Ovary (tissue), 9 donors: ENCODE measurements around the gene RALGPS2. TPM values are rescaled to one million over a fixed set of nuclear protein-coding genes. Genes with fewer than 3 reads are reported as not detected.

Experiments used
- DNase-seq, 5 donors: peaks; one replicate each; pipeline ENCODE4 v3.0.0-alpha.2; 2019 to 2020
- H3K27ac ChIP-seq, 2 donors: fragments of 200-600 bp; one replicate each; pipeline versions ENCODE4 v1.5.1 to v1.8.0; 2019 to 2022
- H3K27me3 ChIP-seq: fragments of 200-600 bp; one replicate; pipeline ENCODE4 v1.8.0; 2022
- H3K36me3 ChIP-seq: fragments of 200-600 bp; sonication (generic); one replicate; pipeline ENCODE4 v1.5.1; 2019
- H3K4me1 ChIP-seq: one replicate; pipeline ENCODE4 v1.8.1; 2013; ENCODE audit warnings: mild to moderate bottlenecking, moderate library complexity; ENCODE audit not compliant: insufficient read depth
- H3K4me3 ChIP-seq: fragments of 200-600 bp; sonication (generic); one replicate; pipeline ENCODE4 v1.5.1; 2017
- H3K9me3 ChIP-seq, 2 donors: fragments of 200-600 bp in 1 of 2; sonication (generic) in 1 of 2; one replicate each; pipeline versions ENCODE4 v1.5.1 to v1.8.1; 2013 to 2019; ENCODE audit warnings: mild to moderate bottlenecking in 1 of 2, moderate library complexity in 1 of 2
- EP300 ChIP-seq: sonication (generic); formaldehyde crosslinking; IDR thresholded peaks from one replicate; pipeline ENCODE4 v1.6.1; 2017; ENCODE audit warnings: antibody characterized with exemption
- POLR2A ChIP-seq: fragments of 450-650 bp; IDR thresholded peaks from one replicate; pipeline ENCODE4 v1.6.1; 2017; ENCODE audit warnings: antibody characterized with exemption, mild to moderate bottlenecking, moderate library complexity
- WGBS, 3 donors: extraction: QIAGEN DNeasy Blood & Tissue Kit in 1 of 3; methylation state at CpG; one replicate each; pipeline versions ENCODE4 v1.1.5 to v1.1.7; 2013 to 2017; 5-methylcytosine and 5-hydroxymethylcytosine counted together
- intact Hi-C, 4 donors: fragments of 100-400 bp; cut with DNase I; formaldehyde crosslinking; loops; one replicate each; pipeline versions ENCODE4 v1.11.0 to v1.15.1; 2022 to 2023
- polyA plus RNA-seq, 2 donors: library from polyadenylated mRNA; stranded (reverse); fragments of 200-250 nt in 1 of 2; fragments of 350-450 nt in 1 of 2; fragmentation: Illumina TruSeq in 1 of 2; extraction: RNeasy Lipid Tissue Mini Kit (QIAGEN cat#74804) in 1 of 2; gene quantifications; one replicate each; pipeline ENCODE4 v1.2.3, GENCODE V29; 2013 to 2014
- total RNA-seq, 7 donors: library from RNA; depleted of rRNA in 2 of 7; stranded (reverse); fragments of >200 nt in 2 of 7; fragmentation: NEBNext Ultra II Directional in 3 of 7; extraction: Animal tissue kit (Norgen Biotek cat#: 25700) in 3 of 7; gene quantifications; one replicate each; pipeline versions ENCODE4 v1.1.0 to v1.2.4, GENCODE V29; 2016 to 2023
- TF ChIP-seq, protein P1 (sequence below), 3 donors: fragments of 450-650 bp in 2 of 3; fragments of 200-600 bp in 1 of 3; IDR thresholded peaks; one replicate each; pipeline versions ENCODE4 v1.5.1 to v1.8.0; 2016 to 2022; ENCODE audit warnings: antibody characterized with exemption in 3 of 3, mild to moderate bottlenecking in 1 of 3
- donor health status: DM: no; HTN: no; CAD: no; lungs with moderate emphysema.
- donor health status: DM: no; HTN: no; CAD: no.
- donor health status: Bipolar disorder and iron deficiency.
- donor health status: DM: yes; HTN: yes; CAD: no.
- donor health status: DM: no; HTN: no; CAD: no.
- donor health status: DM: yes; HTN: yes; CAD: no.

The RALGPS2 gene
- total and polyA plus RNA-seq, 9 donors, result 6.4 to 43.4 (median 25.0) TPM

DNA sequence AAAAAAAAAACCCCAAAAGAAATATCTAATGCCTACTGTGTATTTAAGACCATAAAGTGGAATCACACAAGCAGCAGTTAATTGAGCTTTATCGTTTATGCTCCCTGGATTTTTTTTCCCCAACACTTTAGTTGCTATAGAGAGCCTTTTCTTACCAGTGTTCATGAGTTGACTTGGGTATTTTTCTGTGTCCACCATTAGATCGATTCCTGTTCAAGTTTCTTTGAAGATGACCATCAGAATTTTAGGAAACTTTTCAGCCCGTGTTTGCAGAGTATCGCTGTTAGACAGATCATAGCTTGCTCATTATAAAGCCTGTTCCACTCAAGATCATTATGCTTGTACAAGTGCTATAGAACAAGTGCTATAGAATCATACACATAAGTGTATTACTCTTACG is 1.5 kb downstream of the RALGPS2 start:
- H3K9me3 ChIP-seq, result no peaks in the 10 kb centered on the region
- H3K4me1 ChIP-seq, result no peaks in the 10 kb centered on the region
- TF ChIP-seq POLR2A, result no peak
- no peak for TF ChIP-seq EP300
- TF ChIP-seq, protein P1, sequence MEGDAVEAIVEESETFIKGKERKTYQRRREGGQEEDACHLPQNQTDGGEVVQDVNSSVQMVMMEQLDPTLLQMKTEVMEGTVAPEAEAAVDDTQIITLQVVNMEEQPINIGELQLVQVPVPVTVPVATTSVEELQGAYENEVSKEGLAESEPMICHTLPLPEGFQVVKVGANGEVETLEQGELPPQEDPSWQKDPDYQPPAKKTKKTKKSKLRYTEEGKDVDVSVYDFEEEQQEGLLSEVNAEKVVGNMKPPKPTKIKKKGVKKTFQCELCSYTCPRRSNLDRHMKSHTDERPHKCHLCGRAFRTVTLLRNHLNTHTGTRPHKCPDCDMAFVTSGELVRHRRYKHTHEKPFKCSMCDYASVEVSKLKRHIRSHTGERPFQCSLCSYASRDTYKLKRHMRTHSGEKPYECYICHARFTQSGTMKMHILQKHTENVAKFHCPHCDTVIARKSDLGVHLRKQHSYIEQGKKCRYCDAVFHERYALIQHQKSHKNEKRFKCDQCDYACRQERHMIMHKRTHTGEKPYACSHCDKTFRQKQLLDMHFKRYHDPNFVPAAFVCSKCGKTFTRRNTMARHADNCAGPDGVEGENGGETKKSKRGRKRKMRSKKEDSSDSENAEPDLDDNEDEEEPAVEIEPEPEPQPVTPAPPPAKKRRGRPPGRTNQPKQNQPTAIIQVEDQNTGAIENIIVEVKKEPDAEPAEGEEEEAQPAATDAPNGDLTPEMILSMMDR (IDR thresholded peaks at IDR 0.05), result no peak
- no peak for DNase-seq
- intact Hi-C loops, result no loop called here
- H3K27ac ChIP-seq, result no peak overlapping the region
- no peaks in the 10 kb centered on the region for H3K27me3 ChIP-seq
- peak overlapping the region; percentile 90 for H3K4me3 ChIP-seq
- no peaks in the 10 kb centered on the region for H3K36me3 ChIP-seq
- WGBS, 3 donors, result 9 to 14% (median 12%) methylated on average over 5 of the region's 5 CpGs

DNA sequence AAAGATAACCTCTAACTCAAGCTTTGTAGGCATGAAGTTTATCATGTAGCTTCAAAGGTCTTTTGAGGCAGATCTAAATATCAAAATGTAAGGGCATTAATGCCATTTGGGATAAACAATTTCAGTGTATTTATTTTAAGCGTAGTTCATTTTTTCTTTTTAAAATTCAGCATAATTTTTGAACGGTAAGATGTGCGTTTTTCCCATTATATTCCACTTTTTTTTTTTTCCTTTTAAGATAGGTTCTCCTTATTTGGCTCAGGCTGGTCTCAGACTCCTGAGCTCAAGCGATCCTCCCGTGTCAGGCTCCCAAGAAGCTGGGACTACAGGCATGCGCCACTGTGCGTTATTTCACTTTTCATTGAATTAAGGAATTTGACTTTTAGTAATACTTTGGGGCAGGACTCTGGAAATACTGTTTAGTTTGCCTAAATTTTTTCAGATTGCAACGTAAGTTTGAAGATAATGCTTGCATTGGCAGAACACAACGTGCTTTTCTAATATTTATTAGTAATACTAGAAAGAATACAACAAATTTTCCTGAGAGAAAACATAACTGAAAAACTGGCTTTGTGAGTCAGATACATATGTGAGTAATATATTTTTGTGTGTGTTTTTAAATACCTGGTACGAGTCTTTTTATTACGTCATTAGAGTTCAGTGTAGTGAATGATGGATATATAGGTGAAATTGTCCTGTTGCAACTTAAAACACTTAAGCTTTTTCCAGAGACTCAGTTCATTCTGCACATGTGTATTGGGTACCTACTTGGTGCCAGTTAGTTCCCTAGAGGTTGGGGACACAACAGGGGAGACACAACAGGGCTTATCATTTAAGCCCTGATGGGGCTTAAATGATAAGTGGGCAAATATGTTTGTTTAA is 2.2 kb downstream of the RALGPS2 start:
- DNase-seq, result peak in 2 of 5 donors; percentile 30 to 57
- H3K4me3 ChIP-seq, result peak overlapping the region; percentile 90

DNA sequence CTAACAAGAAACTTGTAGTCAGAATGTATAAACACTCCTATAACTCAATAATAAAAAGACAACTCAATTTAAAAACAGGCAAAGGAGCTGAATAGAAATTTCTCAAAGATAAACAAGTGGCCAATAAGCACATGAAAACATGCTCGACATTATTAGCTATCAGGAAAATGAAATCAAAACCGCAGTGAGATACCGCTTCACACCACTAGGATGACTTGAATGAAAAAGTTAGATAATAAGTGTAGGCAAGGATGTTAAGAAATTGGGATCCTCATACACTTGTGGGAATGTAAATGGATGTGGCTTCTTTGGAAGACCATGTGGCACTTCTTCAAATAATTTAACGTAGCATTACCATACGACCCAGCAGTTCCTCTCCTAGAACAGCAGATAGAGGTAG is 8.9 kb downstream of the RALGPS2 start:
- intact Hi-C loops, result no loop called here
- no peak for TF ChIP-seq POLR2A
- TF ChIP-seq, protein P1 (IDR thresholded peaks at IDR 0.05), result no peak
- 93 to 94% (median 93%) methylated on average over 5 of the region's 5 CpGs for WGBS, 3 donors
- H3K27ac ChIP-seq, result no peak overlapping the region
- no peaks in the 10 kb centered on the region for H3K4me1 ChIP-seq
- H3K9me3 ChIP-seq, result no peaks in the 10 kb centered on the region
- H3K4me3 ChIP-seq, result no peak overlapping the region
- H3K27me3 ChIP-seq, result no peaks in the 10 kb centered on the region
- DNase-seq, result no peak
- no peaks in the 10 kb centered on the region for H3K36me3 ChIP-seq

More for the DNA sequence above, 2.2 kb downstream of the RALGPS2 start:
- Histone ChIP-seq H3K36me3 (no peaks in the 10 kb centered on the region), H3K27ac (no peak overlapping the region), H3K27me3 (no peaks in the 10 kb centered on the region), H3K4me1 (no peaks in the 10 kb centered on the region), H3K9me3 (no peaks in the 10 kb centered on the region)
- TF ChIP-seq, protein P1 (IDR thresholded peaks at IDR 0.05), result no peak
- TF ChIP-seq POLR2A, result no peak
- no peak for TF ChIP-seq EP300
- 13 to 23% (median 23%) methylated on average over 11 of the region's 11 CpGs for WGBS, 3 donors
- intact Hi-C loops, result no loop called here

DNA sequence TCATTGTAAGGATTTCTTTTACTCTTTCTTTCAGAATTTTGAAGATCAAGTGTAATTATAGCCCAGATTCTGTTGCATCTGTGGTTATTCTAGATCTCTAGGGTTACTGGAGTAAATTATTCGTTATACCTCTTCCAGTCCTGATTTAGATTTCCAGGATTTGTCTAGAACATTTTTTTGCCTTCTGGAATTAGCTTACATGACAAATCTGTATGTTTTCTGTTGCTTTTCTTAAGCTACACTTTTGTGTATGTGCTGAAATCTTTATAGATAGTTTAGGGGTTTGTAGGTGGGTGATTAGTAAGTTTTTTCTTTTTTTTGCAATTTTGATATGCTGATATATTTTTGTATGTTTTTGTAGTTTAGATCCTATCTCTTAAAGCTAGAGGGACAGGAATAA is 13.7 kb downstream of the RALGPS2 start:
- intact Hi-C loops, result no loop called here
- peaks cover 1% of the 10 kb centered on the region for H3K4me1 ChIP-seq
- H3K36me3 ChIP-seq, result no peaks in the 10 kb centered on the region
- no peak for DNase-seq
- H3K9me3 ChIP-seq, result no peaks in the 10 kb centered on the region
- WGBS, 3 donors, result 87 to 90% (median 88%) methylated on average over 1 of the region's 1 CpG
- TF ChIP-seq POLR2A (no peak), EP300 (no peak)
- TF ChIP-seq, protein P1 (IDR thresholded peaks at IDR 0.05), result no peak
- H3K27me3 ChIP-seq, result no peaks in the 10 kb centered on the region
- no peak overlapping the region for H3K4me3 ChIP-seq
- no peak overlapping the region for H3K27ac ChIP-seq
